Vagina (tissue), 2 donors: ENCODE data around the gene VTI1A.

ENCODE experiments used
- POLR2A ChIP-seq, 2 donors: fragments of 450-650 bp; IDR thresholded peaks; one replicate each; pipeline ENCODE4 v1.6.1; 2017; ENCODE audit warnings: antibody characterized with exemption in 2 of 2, mild to moderate bottlenecking in 2 of 2, moderate library complexity in 2 of 2
- POLR2AphosphoS5 ChIP-seq, 2 donors: sonication (generic); formaldehyde crosslinking; IDR thresholded peaks; one replicate each; pipeline ENCODE4 v1.9.0; 2017; ENCODE audit warnings: antibody characterized with exemption in 2 of 2, mild to moderate bottlenecking in 2 of 2, low read depth in 1 of 2; ENCODE audit not compliant: insufficient read depth in 1 of 2
- TF ChIP-seq, protein P1 (sequence below), 3 experiments: fragments of 450-650 bp in 2 of 3; fragments of 200-600 bp in 1 of 3; sonication (generic) in 1 of 3; IDR thresholded peaks; one replicate each; pipeline ENCODE4 v1.5.1; 2017 to 2019; ENCODE audit warnings: antibody characterized with exemption in 3 of 3, mild to moderate bottlenecking in 2 of 3, moderate library complexity in 2 of 3

DNA sequence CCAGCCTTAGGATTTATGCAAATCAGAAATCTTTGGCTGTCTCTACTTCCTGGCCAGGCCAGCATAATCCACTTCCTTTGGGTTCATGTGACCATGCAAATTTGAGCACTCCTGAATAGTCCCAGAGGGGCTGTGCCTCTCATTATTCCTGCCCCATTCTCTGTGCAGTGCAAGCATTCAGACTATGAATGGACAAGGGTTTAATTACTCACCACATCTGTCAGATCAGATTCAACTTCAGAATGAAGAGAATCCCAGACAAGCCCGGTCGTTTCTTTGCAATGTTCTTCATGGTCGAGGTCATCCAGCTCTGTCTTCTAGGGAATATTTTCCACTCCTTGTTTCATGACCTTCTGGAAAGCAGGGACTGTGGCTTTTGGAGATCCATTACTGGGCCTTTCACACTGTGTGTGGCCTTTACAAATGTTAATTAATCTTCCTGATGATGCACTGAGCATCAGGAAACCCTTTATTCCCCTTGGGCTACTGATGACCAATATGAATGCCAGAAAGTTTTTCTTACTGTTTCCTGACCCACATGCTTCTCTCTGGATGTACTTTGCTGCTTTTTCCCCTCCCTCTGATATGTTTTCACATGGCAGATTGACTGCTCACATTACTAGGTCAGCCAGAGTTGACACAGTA, 285.4 kb downstream of the VTI1A start:
- TF ChIP-seq POLR2A (IDR thresholded peaks at IDR 0.05) (no peak), POLR2AphosphoS5 (IDR thresholded peaks at IDR 0.05; ENCODE audit: insufficient read depth in 1 of 2, low read depth in 1 of 2) (no peak)
- TF ChIP-seq, protein P1, sequence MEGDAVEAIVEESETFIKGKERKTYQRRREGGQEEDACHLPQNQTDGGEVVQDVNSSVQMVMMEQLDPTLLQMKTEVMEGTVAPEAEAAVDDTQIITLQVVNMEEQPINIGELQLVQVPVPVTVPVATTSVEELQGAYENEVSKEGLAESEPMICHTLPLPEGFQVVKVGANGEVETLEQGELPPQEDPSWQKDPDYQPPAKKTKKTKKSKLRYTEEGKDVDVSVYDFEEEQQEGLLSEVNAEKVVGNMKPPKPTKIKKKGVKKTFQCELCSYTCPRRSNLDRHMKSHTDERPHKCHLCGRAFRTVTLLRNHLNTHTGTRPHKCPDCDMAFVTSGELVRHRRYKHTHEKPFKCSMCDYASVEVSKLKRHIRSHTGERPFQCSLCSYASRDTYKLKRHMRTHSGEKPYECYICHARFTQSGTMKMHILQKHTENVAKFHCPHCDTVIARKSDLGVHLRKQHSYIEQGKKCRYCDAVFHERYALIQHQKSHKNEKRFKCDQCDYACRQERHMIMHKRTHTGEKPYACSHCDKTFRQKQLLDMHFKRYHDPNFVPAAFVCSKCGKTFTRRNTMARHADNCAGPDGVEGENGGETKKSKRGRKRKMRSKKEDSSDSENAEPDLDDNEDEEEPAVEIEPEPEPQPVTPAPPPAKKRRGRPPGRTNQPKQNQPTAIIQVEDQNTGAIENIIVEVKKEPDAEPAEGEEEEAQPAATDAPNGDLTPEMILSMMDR (IDR thresholded peaks at IDR 0.05) = no peak
